HG03039 (cell line): ENCODE measurements around the gene SAFB.
"Not testable (repeated sequence)": the region's sequence is repeated elsewhere in the genome, so short reads cannot be mapped to it uniquely, and the experiment has no call there.

Source experiments
- ATAC-seq: cut with Tn5 transposase; IDR thresholded peaks from one replicate; pipeline ENCODE4 v1.9.1; 2021; ENCODE audit warnings: mild to moderate bottlenecking, moderate library complexity; ENCODE audit not compliant: unreplicated experiment

Gene SAFB

GRCh38 chr19:5594521-5594950 is 28.3 kb upstream of the SAFB start:
- no peak for ATAC-seq

DNA sequence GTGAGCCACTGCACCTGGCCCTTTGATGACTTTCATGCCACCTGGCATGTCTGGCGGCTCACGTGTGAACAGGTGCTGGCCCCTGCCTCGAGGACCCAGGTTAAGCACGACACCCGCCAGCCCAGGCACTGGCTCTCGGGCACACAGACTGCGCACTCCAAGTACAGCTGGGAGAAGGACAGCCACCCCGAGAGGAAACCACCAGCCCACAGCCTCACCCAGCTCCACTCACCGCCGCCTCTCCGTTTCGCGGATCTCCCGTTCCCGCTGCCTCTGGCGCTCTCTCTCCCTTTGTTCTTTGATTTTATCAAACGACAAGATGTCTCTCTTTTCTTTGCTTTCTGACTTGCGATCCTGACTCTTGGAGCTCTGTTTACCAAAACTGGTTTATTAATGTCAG is 27.8 kb upstream of the SAFB start:
- no peak for ATAC-seq

- ATAC-seq: no peak
Measured at GRCh38 chr19:5595745-5596144, 27.1 kb upstream of the SAFB start.

DNA sequence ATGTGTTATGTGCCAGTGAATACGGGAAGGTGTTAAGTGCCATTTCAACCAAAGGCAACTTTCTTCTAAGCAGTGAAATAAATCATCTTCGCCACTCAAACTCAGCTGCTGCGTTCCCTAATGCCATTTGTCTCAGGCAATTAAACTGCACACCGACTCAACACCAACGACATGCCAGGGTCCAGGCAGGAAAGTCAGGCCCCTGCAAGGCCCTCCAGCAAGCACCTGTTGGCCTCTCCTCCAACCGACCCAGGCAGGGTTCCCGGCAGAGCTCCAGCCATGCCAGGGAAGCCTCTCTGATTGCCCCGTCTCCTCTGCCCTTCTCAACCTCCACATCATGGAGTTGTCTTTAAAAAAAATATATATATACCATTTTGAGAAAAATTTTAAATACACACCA is 22.1 kb upstream of the SAFB start:
- no peak for ATAC-seq

- ATAC-seq: no peak
Measured at GRCh38 chr19:5603626-5604025, 19.3 kb upstream of the SAFB start.

- ATAC-seq: no peak
Measured at GRCh38 chr19:5605362-5605761, 17.5 kb upstream of the SAFB start.

- no peak for ATAC-seq
Measured at GRCh38 chr19:5607318-5608275, 15.3 kb upstream of the SAFB start.

GRCh38 chr19:5608291-5608690 is 14.6 kb upstream of the SAFB start:
- no peak for ATAC-seq

DNA sequence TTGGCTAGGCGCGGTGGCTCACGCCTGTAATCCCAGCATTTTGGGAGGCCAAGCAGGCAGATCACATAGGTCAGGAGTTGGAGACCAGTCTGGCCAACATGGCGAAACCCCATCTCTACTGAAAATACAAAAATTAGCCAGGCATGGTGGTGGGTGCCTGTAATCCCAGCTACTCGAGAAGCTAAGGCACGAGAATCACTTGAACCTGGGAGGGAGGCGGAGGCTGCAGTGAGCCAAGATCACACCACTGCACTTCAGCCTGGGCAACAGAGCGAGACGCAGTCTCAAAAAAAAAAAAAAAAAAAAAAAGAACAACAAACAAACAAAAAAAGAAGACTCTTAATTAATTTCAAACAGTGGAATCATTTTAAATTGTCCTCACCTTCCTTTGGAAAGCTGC is 14.1 kb upstream of the SAFB start:
- ATAC-seq: not testable (repeated sequence)

GRCh38 chr19:5609881-5610448 is 12.9 kb upstream of the SAFB start:
- no peak for ATAC-seq

- ATAC-seq: no peak
Measured at GRCh38 chr19:5612891-5613865, 9.7 kb upstream of the SAFB start.

GRCh38 chr19:5615756-5616327 is 7.0 kb upstream of the SAFB start:
- ATAC-seq: no peak

GRCh38 chr19:5617080-5617479 is 5.8 kb upstream of the SAFB start:
- ATAC-seq: no peak

DNA sequence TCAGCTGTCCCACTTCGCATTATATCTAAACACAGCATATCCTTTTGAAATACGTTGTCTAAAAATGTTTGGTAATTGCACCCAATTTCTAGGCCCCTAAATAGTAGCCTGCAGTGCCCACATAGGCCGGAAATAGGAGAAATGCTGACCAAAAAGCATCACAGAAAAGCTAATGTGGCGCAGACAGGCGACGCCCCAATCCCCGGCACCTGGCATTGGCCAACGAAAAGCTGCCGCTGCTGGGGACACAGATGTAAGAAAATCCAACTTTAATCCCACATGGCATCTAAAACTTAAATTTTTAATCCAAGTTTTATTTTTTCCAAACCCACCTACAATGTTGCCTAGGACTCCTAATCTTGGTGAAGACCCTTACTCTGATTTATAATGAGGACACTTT is 4.3 kb upstream of the SAFB start:
- no peak for ATAC-seq

DNA sequence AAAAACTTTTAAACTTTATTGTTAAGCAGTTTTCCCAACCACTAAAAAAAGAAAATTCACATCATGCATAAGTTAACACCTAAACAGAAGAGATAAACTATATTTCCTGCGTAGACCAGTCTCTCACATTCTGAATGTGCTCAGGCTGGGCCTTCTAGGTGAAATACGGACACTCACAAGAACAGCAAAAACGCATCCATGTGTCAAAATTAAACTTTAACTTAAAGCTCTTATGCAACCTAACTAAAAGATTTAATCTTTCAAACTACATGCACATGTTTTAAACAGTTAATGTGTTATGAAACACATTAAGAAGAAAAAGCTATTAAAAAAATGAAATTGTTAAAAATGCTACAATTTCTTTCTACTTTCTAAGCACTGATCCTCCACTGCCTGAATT is 2.9 kb upstream of the SAFB start:
- no peak for ATAC-seq

GRCh38 chr19:5621311-5621944 is 1.5 kb upstream of the SAFB start:
- no peak for ATAC-seq

DNA sequence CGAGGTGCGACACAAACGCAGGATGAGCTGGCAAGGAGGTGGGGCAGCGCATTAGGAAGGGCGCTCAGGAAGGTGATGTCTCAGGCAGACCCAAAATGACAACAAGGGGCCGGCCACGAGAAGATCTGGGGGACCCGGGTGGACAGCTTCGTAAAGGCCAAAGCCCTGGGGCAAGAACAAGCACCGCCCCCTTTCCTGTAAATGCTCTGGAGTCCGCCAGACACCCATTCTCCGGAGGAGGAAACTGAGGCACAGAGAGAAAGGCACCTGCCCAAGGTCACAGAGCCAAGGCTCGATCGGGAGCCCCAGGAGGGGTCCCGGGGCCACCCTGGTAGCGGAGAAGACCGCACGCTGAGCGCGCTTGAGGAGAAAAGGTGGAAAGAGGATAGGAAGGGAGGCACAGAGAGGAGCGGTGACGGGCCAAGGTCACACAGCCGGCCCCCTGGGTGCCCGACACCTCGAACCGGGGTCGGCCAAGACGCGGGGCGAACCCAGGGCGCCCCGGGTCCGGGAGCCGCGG is 878 bp upstream of the SAFB start:
- ATAC-seq: no peak

DNA sequence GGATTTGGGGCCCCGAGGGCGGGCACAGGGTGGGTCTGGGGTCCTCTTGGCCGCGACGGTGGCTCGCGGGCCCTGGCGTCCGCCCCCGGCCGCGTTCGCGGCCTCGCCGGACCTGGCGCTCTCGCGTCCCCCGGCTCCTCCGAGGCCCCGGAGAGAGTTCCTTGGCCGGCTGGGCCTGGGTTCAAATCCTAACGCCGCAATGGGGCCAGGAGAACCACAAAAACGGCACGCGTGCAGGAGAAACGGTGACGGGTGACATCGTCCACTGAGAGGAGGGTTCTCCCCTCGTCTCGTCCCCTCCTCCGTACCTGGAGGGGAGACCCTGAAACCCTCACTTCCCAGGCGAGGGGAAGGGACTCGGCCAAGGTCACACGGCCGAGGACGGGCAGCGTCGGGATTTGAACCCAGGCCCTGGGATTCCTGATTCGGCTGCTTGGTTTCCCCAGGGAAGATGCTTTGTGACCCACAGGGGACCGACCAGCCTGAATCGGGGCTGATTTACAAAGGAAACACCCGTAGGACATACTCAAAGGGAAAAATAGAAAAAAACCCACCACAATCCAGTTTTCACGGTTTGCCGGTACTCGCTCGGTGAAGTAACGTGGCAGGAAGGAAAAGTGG is 624 bp downstream of the SAFB start:
- ATAC-seq: no peak

DNA sequence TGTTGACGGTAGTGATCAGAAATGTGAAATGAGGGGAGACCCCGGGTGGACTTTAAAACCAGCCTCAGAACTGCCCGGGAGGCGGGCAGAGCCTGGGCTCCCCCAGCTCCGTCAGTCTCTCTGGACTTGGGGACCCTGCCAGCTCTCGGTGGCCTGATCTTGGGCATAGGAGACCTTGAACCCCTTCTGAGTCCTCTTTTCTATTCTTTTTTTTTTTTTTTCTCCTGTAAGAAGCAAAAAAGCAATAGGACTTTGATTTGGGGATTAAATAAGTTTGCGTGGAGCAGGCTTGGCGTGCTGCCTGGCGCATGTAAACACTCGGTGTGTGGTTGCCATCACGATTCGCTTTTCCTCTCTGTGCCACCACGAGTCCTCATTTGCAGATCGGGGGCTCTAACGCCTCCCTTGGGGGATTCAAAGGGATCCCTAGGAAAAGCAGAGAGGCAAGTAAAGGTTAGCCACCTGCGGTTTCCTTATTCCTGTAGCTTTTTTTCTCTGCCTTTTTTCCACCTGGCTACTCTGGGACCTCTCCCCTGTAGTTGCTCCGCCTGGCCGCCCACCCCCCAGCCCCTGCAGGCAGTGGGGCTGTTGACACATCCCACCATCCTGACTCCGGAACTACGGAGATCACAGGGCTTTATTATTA is 1.3 kb downstream of the SAFB start:
- no peak for ATAC-seq
